AG09309 (cell line): Measurements from ENCODE around the gene RAPGEF2.

Experiments used
- DNase-seq: peaks from one replicate; pipeline ENCODE4 v3.0.0-alpha.2; 2010; ENCODE audit warnings: low read depth
- H3K4me3 ChIP-seq: 2 replicates; pipeline ENCODE4 v1.5.1; 2011; ENCODE audit warnings: mild to moderate bottlenecking, low read depth, low read length, moderate library complexity; ENCODE audit not compliant: control insufficient read depth
- TF ChIP-seq, protein P1 (sequence below): IDR thresholded peaks from 2 replicates; pipeline ENCODE4 v1.5.1; 2011; ENCODE audit warnings: mild to moderate bottlenecking, low read depth, low read length, inconsistent platforms; ENCODE audit not compliant: insufficient read depth, control insufficient read depth; ENCODE audit errors: missing control alignments

Gene RAPGEF2

DNA sequence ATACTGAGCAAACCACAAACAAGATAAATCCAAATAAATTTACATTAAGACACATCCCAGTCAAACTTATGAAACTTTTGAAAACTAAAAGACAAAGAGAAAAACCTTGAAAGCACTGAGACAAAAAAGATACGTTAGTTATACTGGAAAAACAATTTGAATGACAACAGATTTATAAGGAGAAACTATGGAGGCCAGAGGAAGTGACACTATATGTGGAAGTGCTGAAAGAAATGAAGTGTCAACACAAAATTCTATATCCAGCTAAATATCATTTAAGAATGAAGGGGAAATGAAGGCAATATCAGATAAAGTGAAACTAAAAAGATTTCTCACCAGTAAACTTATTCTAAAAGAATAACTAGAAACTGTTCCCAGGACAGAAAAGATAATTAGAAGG, 283.7 kb downstream of the RAPGEF2 start:
- no peak for DNase-seq
- TF ChIP-seq, protein P1, sequence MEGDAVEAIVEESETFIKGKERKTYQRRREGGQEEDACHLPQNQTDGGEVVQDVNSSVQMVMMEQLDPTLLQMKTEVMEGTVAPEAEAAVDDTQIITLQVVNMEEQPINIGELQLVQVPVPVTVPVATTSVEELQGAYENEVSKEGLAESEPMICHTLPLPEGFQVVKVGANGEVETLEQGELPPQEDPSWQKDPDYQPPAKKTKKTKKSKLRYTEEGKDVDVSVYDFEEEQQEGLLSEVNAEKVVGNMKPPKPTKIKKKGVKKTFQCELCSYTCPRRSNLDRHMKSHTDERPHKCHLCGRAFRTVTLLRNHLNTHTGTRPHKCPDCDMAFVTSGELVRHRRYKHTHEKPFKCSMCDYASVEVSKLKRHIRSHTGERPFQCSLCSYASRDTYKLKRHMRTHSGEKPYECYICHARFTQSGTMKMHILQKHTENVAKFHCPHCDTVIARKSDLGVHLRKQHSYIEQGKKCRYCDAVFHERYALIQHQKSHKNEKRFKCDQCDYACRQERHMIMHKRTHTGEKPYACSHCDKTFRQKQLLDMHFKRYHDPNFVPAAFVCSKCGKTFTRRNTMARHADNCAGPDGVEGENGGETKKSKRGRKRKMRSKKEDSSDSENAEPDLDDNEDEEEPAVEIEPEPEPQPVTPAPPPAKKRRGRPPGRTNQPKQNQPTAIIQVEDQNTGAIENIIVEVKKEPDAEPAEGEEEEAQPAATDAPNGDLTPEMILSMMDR: no peak
- no peak overlapping the region for H3K4me3 ChIP-seq

DNA sequence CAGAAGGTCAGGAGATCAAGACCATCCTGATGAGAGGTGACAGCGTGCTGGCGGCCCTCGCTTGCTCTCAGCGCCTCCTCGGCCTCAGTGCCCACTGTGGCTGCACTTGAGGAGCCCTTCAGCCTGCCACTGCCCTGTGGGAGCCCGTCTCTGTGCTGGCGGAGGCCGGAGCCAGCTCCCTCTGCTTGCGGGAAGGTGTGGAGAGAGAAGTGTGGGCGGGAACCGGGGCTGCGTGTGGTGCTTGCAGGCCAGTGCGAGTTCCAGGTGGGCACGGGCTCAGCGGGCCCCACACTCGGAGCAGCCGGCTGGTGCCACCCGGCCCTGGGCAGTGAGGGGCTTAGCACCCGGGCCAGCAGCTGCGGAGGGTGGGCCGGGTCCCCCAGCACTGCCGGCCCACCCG, 286.9 kb downstream of the RAPGEF2 start:
- TF ChIP-seq, protein P1: no peak
- H3K4me3 ChIP-seq: no peak overlapping the region
- no peak for DNase-seq

DNA sequence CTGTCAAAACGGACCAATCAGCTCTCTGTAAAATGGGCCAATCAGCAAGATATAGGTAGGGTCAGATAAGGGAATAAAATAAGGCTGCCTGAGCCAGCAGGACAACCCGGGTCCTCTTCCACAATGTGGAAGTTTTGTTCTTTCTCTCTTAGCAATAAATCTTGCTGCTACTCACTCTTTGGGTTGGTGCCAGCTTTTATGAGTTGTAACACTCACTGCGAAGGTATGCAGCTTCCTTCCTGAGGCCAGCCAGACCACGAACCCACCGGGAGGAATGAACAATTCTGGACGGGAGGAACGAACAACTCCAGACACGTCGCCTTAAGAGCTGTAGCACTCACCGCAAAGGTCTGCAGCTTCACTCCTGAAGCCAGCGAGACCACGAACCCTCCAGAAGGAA, 287.8 kb downstream of the RAPGEF2 start:
- peak; percentile 89 for DNase-seq
- TF ChIP-seq, protein P1: no peak

DNA sequence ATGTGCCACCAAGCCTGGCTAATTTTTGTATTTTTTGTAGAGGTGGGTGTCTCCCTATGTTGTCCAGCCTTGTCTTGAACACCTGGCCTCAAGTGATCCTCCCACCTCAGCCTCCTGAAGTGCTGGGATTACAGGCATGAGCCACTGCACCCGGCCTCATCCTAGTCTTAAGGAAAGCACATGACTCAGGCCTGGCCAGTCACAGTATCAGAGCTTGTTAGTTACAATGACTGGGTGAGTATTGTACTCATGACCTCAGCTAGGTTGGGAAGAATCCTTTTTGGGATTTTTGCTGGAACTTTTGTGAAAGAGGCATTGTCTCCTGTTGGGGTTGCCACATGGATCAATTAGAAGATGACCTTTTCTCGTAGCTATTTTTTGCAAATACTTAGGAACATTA, 292.8 kb downstream of the RAPGEF2 start:
- DNase-seq: no peak
- TF ChIP-seq, protein P1: no peak
- no peak overlapping the region for H3K4me3 ChIP-seq

More for the DNA sequence above, 287.8 kb downstream of the RAPGEF2 start:
- H3K4me3 ChIP-seq: no peak overlapping the region

DNA sequence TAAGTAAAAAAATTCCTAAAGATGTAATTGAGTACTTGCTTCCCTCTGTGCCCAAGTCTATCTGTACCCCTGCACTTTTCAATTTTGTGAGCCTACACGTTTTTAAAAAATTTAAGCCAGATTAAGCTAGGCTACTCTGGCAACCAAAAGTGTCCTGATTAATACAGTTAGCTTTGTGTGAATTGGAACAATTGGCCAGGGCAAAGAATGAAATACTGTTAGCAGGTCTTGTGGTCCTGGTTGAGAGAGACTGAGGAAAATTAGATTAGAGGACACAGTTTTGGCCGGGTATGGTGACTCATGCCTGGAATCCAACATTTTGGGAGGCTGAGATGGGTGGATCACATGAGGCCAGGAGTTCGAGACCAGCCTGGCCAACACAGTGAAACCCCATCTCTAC, 293.3 kb downstream of the RAPGEF2 start:
- TF ChIP-seq, protein P1: no peak
- no peak overlapping the region for H3K4me3 ChIP-seq
- no peak for DNase-seq

DNA sequence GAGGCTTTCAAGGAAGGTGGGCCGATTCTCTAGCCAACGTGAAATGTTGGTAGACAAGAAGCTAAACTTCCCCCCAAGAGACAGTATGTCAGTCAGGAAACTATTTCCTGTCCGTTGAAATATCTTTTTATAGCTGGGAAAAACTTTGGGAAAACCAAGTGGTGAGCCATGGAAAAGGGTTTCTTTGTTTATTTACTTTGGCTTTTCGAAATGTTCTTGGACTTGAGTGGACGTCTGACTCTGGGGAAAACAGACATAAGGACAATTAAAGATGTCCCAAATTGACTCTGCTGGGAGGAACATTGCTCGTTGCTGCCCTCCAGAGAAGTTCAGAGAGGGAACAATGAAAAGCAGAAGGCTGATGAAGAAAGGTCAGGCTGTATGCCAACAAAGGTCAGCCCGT, 295.4 kb downstream of the RAPGEF2 start:
- TF ChIP-seq, protein P1: peak; percentile 19
- no peak overlapping the region for H3K4me3 ChIP-seq
- DNase-seq: no peak
